Vagina (tissue), 2 donors: ENCODE data around the gene DNAH3. TPM values are rescaled to one million over a fixed set of nuclear protein-coding genes. Genes with fewer than 3 reads are reported as not detected.
"Not testable (repeated sequence)": the region's sequence is repeated elsewhere in the genome, so short reads cannot be mapped to it uniquely, and the experiment has no call there.

Source experiments
- DNase-seq, 2 donors: peaks; one replicate each; pipeline ENCODE4 v3.0.0-alpha.2; 2017; ENCODE audit errors: extremely low spot score in 2 of 2
- H3K27ac ChIP-seq: fragments of 200-600 bp; sonication (generic); one replicate; pipeline ENCODE4 v1.5.1; 2019
- H3K27me3 ChIP-seq: fragments of 200-600 bp; sonication (generic); one replicate; pipeline ENCODE4 v1.5.1; 2019
- H3K36me3 ChIP-seq, 2 donors: fragments of 200-600 bp; sonication (generic); one replicate each; pipeline ENCODE4 v1.5.1; 2017 to 2019
- H3K4me1 ChIP-seq: fragments of 200-600 bp; sonication (generic); one replicate; pipeline ENCODE4 v1.5.1; 2019
- H3K4me3 ChIP-seq, 2 donors: fragments of 200-600 bp; sonication (generic); 1 replicate in 1 of 2; 2 replicates in 1 of 2; pipeline ENCODE4 v1.5.1; 2016 to 2019
- H3K9me3 ChIP-seq: fragments of 200-600 bp; sonication (generic); one replicate; pipeline ENCODE4 v1.5.1; 2019
- POLR2A ChIP-seq, 2 donors: fragments of 450-650 bp; IDR thresholded peaks; one replicate each; pipeline ENCODE4 v1.6.1; 2017; ENCODE audit warnings: antibody characterized with exemption in 2 of 2, mild to moderate bottlenecking in 2 of 2, moderate library complexity in 2 of 2
- POLR2AphosphoS5 ChIP-seq, 2 donors: sonication (generic); formaldehyde crosslinking; IDR thresholded peaks; one replicate each; pipeline ENCODE4 v1.9.0; 2017; ENCODE audit warnings: antibody characterized with exemption in 2 of 2, mild to moderate bottlenecking in 2 of 2, low read depth in 1 of 2; ENCODE audit not compliant: insufficient read depth in 1 of 2
- intact Hi-C: fragments of 100-400 bp; cut with DNase I; formaldehyde crosslinking; loops from one replicate; pipeline ENCODE4 v1.15.1; 2023
- total RNA-seq: library from RNA; depleted of rRNA; stranded (reverse); fragments of >200 nt; gene quantifications from one replicate; pipeline ENCODE4 v1.2.3, GENCODE V29; 2016
- TF ChIP-seq, protein P1 (sequence below), 3 experiments: fragments of 450-650 bp in 2 of 3; fragments of 200-600 bp in 1 of 3; sonication (generic) in 1 of 3; IDR thresholded peaks; one replicate each; pipeline ENCODE4 v1.5.1; 2017 to 2019; ENCODE audit warnings: antibody characterized with exemption in 3 of 3, mild to moderate bottlenecking in 2 of 3, moderate library complexity in 2 of 3

DNAH3 gene
- total RNA-seq, 1 donor from 2014 or later: 0.25 TPM

DNA sequence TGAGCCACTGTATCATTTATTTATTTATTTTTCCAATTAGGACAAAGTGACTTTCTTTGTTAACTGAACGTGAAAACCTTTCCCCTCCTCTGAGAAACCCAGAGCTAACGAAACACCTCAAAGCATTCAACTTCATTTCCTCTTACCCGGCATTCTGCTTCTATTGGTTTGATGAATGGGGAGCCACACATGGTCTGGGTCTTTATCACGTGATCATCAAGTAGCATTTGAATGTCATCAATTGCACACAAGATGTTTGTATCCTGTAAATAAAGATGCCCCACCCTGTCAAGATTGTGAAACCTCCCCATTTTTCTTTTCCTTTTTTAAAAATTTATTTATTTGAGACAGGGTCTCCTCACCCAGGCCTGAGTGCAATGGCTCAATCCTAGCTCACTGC is 80.1 kb downstream of the DNAH3 start:
- H3K4me1 ChIP-seq: no peaks in the 10 kb centered on the region
- no peak overlapping the region for H3K4me3 ChIP-seq
- H3K27me3 ChIP-seq: no peaks in the 10 kb centered on the region
- no peak overlapping the region for H3K27ac ChIP-seq
- intact Hi-C loops: no loop called here
- H3K36me3 ChIP-seq: no peaks in the 10 kb centered on the region
- TF ChIP-seq, protein P1, sequence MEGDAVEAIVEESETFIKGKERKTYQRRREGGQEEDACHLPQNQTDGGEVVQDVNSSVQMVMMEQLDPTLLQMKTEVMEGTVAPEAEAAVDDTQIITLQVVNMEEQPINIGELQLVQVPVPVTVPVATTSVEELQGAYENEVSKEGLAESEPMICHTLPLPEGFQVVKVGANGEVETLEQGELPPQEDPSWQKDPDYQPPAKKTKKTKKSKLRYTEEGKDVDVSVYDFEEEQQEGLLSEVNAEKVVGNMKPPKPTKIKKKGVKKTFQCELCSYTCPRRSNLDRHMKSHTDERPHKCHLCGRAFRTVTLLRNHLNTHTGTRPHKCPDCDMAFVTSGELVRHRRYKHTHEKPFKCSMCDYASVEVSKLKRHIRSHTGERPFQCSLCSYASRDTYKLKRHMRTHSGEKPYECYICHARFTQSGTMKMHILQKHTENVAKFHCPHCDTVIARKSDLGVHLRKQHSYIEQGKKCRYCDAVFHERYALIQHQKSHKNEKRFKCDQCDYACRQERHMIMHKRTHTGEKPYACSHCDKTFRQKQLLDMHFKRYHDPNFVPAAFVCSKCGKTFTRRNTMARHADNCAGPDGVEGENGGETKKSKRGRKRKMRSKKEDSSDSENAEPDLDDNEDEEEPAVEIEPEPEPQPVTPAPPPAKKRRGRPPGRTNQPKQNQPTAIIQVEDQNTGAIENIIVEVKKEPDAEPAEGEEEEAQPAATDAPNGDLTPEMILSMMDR (IDR thresholded peaks at IDR 0.05): no peak
- no peak for TF ChIP-seq POLR2A (IDR thresholded peaks at IDR 0.05)
- TF ChIP-seq POLR2AphosphoS5 (IDR thresholded peaks at IDR 0.05; ENCODE audit: insufficient read depth in 1 of 2, low read depth in 1 of 2): no peak
- H3K9me3 ChIP-seq: no peaks in the 10 kb centered on the region
- DNase-seq: no peak

DNA sequence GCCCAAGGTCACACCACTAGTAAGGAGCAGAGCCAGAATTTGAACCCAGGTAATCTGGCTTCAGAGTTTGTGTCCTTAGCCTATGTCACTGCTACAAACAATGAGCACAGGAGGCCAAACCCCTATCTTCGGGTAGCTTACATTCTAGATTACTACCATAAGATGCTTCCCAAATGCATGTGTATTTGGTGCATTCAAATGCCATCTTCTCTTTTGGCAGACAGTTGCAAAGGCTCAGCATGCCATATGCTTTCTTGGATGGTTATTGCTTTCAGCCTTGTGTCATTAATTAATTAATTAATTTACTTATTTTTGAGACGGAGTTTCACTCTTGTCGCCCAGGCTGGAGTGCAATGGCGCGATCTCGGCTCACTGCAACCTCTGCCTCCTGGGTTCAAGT is 80.7 kb downstream of the DNAH3 start:
- intact Hi-C loops: no loop called here

DNA sequence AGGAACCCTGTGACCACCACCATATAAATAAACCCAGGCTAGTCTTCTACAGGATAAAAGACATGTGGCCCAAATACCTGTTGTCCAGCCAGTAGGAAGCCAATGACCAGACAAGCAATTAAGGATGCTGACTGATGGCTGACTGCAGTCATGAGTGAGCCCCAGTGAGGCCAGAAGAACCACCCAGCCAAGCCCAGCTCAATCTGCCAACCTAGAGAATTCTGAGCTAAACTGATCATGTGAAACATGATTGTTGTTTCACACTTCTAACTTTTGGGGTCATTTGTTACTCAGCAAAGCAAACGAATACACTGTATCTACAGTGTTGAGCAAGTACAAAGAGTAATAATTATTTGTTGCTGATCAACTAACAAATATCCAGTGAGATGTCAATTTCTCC is 86.4 kb downstream of the DNAH3 start:
- no peak overlapping the region for H3K4me3 ChIP-seq
- DNase-seq: no peak
- H3K36me3 ChIP-seq: no peaks in the 10 kb centered on the region
- no peak overlapping the region for H3K27ac ChIP-seq
- no peaks in the 10 kb centered on the region for H3K9me3 ChIP-seq
- TF ChIP-seq POLR2AphosphoS5 (IDR thresholded peaks at IDR 0.05; ENCODE audit: insufficient read depth in 1 of 2, low read depth in 1 of 2) (no peak), POLR2A (IDR thresholded peaks at IDR 0.05) (no peak)
- TF ChIP-seq, protein P1 (IDR thresholded peaks at IDR 0.05): no peak
- H3K27me3 ChIP-seq: no peaks in the 10 kb centered on the region
- no peaks in the 10 kb centered on the region for H3K4me1 ChIP-seq
- intact Hi-C loops: no loop called here

More for the DNA sequence above, 80.7 kb downstream of the DNAH3 start:
- Histone ChIP-seq H3K9me3 (no peaks in the 10 kb centered on the region), H3K4me3 (no peak overlapping the region), H3K4me1 (no peaks in the 10 kb centered on the region), H3K36me3 (no peaks in the 10 kb centered on the region), H3K27ac (no peak overlapping the region), H3K27me3 (no peaks in the 10 kb centered on the region)
- DNase-seq: no peak
- TF ChIP-seq, protein P1 (IDR thresholded peaks at IDR 0.05): no peak
- TF ChIP-seq POLR2AphosphoS5 (IDR thresholded peaks at IDR 0.05; ENCODE audit: insufficient read depth in 1 of 2, low read depth in 1 of 2): no peak
- no peak for TF ChIP-seq POLR2A (IDR thresholded peaks at IDR 0.05)

DNA sequence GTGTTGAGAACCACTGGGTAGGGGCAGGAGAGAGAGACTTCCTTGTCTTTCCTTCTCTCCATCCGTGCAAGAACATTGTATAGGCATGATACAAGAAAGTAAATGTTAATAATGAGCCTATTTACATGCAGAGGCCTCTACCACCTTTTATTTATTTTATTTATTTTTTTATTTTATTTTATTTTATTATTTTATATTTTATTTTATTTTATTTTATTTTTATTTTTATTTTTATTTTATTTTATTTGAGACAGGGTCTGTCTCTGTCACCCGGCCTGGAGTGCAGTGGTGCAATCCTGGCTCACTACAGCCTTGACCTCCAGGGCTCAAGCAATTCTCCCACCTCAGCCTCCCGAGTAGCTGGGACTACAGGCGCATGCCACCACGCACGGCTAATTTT is 87.3 kb downstream of the DNAH3 start:
- H3K4me3 ChIP-seq, H3K36me3 ChIP-seq, DNase-seq, H3K27ac ChIP-seq, intact Hi-C loops, H3K4me1 ChIP-seq, H3K9me3 ChIP-seq, H3K27me3 ChIP-seq: not testable (repeated sequence)

DNA sequence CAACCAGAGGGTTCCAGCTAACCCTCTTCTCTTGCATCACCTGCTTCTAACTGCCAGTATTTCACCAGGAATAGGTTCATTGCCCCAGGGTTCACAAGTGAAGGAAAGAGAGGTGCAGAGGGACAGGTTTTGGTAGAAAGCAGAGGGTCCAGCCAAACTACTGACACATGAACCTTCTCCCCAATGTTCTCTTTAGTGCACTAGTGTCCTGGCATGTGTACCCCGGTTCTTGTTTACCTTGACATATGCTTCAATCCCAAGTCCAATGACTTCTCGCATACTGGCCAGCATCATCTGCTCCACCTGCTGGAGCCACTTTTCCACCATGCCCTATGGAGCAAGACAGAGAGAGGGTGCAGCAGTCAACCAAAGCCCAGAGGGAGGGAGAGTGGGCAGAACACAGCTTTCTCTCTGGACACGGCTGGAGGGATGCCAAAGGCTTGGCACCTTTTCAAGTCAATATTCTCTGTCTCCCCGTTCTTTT is 90.6 kb downstream of the DNAH3 start:
- no peak overlapping the region for H3K27ac ChIP-seq
- H3K36me3 ChIP-seq: no peaks in the 10 kb centered on the region
- TF ChIP-seq, protein P1 (IDR thresholded peaks at IDR 0.05): no peak
- TF ChIP-seq POLR2AphosphoS5 (IDR thresholded peaks at IDR 0.05; ENCODE audit: insufficient read depth in 1 of 2, low read depth in 1 of 2) (no peak), POLR2A (IDR thresholded peaks at IDR 0.05) (no peak)
- no peaks in the 10 kb centered on the region for H3K27me3 ChIP-seq
- DNase-seq: no peak
- H3K9me3 ChIP-seq: no peaks in the 10 kb centered on the region
- intact Hi-C loops: no loop called here
- no peaks in the 10 kb centered on the region for H3K4me1 ChIP-seq
- no peak overlapping the region for H3K4me3 ChIP-seq

DNA sequence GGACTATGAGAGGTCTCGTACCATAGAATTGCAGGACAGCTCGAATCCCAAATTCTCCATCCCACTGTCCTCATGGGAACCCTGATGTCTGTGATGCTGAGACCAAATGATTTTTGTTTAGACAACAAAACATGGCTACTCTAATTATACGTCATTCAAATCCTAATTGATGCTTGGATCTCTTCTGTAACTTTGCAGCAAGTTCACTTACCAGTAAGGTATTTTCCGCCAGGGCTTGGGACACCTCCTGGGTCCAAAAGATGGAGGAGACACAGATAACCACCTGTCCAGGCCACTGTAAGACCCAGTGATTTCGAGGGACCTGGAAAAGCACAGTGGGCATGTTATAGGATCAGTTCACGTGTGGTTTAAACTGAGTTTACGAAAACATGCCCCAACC is 92.8 kb downstream of the DNAH3 start:
- Histone ChIP-seq H3K27me3 (no peaks in the 10 kb centered on the region), H3K36me3 (no peaks in the 10 kb centered on the region), H3K4me3 (no peak overlapping the region), H3K27ac (no peak overlapping the region), H3K4me1 (no peaks in the 10 kb centered on the region), H3K9me3 (no peaks in the 10 kb centered on the region)
- intact Hi-C loops: no loop called here
- TF ChIP-seq, protein P1 (IDR thresholded peaks at IDR 0.05): no peak
- TF ChIP-seq POLR2AphosphoS5 (IDR thresholded peaks at IDR 0.05; ENCODE audit: insufficient read depth in 1 of 2, low read depth in 1 of 2) (no peak), POLR2A (IDR thresholded peaks at IDR 0.05) (no peak)
- no peak for DNase-seq
